Astrocyte of the cerebellum (primary cell): ENCODE data around the gene ALLC.
"Not testable (repeated sequence)": the region's sequence is repeated elsewhere in the genome, so short reads cannot be mapped to it uniquely, and the experiment has no call there.

Experiments
- DNase-seq: peaks from one replicate; pipeline ENCODE4 v3.0.0-alpha.2; 2011; ENCODE audit warnings: low read depth
- H3K4me3 ChIP-seq: 2 replicates; pipeline ENCODE4 v1.5.1; 2011; ENCODE audit warnings: mild to moderate bottlenecking, low read depth, low read length, moderate library complexity
- CTCF ChIP-seq: IDR thresholded peaks from 2 replicates; pipeline ENCODE4 v1.5.1; 2012; ENCODE audit warnings: low read length, low read depth, moderate library complexity, mild to moderate bottlenecking; ENCODE audit errors: missing control alignments
- in situ Hi-C: cut with HindIII; loops from 2 replicates; pipeline ENCODE4 v1.10.0; 2017; ENCODE audit warnings: low sequenced_read_pairs

The ALLC gene

DNA sequence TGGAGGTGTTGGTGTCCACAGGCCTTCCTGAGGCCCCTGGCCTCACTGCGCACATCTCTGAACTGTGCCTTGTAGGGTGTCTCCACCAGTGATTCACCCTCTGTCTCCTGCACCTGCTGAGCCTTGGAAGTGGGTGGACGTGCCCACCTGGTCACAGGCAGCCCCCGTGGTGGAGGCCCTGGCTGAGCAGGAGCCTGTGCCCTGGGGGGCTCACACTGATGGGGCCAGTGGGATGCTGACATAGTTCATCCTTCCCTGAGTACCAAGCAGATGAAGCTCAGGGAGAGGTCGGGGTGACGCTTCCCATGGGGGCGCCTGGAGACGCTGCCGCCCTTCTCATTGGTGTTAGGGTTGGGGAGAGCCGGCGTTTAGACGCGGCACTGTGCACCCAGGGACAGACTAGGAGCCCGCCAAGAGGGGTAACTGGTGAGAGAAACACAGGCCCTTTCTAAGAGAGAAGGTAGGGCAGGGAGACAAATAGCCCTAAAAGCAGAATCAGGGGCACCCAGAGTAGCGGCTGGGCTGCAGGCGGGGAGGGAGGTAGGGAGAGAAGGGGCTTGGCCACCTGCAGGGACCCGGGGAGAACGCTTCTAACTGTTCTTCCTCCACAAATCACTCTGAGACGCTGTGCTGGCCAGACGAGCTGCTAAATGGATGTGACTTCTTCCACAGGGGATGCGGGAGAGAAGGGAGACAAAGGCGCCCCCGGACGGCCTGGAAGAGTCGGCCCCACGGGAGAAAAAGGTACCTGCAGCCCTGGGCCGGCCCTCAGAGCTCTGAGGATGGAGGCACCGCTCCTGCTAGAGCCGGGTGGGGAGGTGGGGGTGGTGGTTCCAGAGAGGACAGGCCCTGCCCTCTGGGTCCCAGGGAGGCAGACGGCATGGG, 45.1 kb upstream of the ALLC start:
- TF ChIP-seq CTCF = no peak
- in situ Hi-C loops = no loop called here
- H3K4me3 ChIP-seq = no peak overlapping the region
- DNase-seq = no peak

GRCh38 chr2:3613524-3613905, 44.5 kb upstream of the ALLC start:
- in situ Hi-C loops = no loop called here
- no peak for DNase-seq

DNA sequence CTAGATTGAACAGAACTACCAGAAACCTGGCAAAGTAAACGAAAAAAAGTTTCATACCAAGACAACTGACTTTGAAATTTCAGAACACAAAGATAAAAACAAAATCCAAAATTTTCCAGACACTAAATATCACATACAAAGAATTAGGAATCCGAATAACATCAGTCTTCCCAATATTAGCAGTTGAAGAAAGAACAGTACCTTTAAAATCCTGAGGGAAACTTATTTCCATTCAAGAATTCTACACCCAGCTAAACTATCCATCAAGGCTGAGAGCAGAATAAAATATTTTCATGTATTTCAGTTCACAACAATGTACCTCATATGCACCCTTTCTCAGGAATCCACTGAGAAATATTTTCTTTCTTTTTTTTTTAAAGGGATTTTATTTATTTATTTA, 43.3 kb upstream of the ALLC start:
- H3K4me3 ChIP-seq, DNase-seq, in situ Hi-C loops: not testable (repeated sequence)

More at GRCh38 chr2:3613524-3613905, 44.5 kb upstream of the ALLC start:
- TF ChIP-seq CTCF = no peak
- H3K4me3 ChIP-seq = no peak overlapping the region

- H3K4me3 ChIP-seq, in situ Hi-C loops, DNase-seq: not testable (repeated sequence)
Measured at GRCh38 chr2:3615541-3616200, 42.3 kb upstream of the ALLC start.

- DNase-seq, H3K4me3 ChIP-seq, in situ Hi-C loops: not testable (repeated sequence)
Measured at GRCh38 chr2:3616435-3617197, 41.4 kb upstream of the ALLC start.

DNA sequence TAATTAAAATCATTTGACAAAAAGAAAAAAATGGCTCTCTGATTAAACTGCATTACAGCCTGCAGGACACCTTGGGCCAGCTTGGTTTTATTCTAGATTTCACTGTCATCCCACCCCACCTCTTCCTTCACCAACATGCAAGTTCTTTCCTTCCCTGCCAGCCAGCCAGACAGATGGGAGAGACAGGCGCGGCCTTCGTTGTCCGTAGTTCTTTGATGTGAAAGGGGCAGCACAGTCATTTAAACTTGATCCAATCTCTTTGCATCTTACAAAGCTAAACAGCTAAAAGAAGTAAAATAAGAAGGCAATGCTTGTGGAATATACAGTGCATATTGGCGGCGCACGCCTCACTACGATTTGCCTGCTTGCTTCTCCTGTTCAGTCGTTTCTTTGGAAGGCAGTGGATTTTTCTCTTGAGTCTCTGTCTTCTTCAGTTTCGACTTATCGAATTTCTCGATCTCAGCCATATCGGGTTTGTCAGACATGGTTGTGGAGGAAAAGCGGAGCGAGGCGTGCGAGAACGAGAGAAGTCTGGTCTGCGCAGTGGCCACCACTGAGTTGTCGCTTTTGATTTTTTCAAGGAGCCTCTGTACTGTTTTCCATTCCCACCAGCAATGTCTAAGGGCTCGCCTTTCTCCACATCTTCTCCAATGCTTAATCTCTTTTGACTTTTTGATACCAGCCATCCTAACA, 40.7 kb upstream of the ALLC start:
- in situ Hi-C loops = no loop called here
- H3K4me3 ChIP-seq = no peak overlapping the region
- TF ChIP-seq CTCF = no peak
- DNase-seq = no peak

DNA sequence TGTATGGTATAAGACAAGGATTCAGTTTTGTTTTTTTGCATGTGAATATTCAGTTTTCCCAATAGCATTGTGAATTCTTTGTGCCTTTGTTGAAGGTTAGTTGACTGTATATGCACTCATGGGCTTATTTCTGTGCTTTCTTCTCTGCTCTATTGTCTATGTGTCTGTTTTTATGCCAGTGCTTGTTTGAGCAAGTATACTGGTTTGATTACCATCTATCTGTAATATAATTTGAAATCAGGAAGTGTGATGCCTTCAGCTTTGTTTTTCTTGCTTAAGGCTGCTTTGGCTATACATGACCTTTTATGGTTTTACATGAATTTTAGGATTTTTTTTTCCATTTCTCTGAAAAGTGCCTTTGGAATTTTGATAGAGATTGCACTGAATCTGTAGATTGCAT, 39.6 kb upstream of the ALLC start:
- TF ChIP-seq CTCF = no peak
- DNase-seq = no peak
- in situ Hi-C loops = no loop called here

More for the DNA sequence above, 39.6 kb upstream of the ALLC start:
- no peak overlapping the region for H3K4me3 ChIP-seq
